GM12873 (cell line): ENCODE measurements around the gene MAP1B.

Experiments used
- CTCF ChIP-seq: IDR thresholded peaks from 2 replicates; pipeline ENCODE4 v1.5.1; 2012; ENCODE audit warnings: low read depth, mild to moderate bottlenecking, moderate library complexity, low read length, control low read depth; ENCODE audit not compliant: insufficient read depth; ENCODE audit errors: missing control alignments

The MAP1B gene

DNA sequence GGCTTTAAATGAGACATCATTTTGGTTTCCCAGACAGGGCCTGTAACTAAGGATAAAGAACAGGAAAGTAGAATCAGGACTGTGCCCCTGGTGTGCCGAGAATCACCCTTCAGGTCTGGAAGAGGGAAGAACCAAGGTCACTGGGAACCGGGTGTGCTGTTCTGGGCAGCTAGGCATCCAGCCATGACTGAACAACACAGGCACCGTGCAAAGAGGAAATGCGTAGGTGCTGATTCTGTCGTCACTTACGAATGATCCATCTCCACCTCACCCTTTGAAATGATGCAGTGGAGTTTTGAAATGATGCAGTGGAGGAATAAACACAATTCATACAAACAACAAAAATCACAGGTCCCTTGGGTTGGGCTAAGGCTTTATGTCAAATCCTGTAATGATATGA is 64.4 kb downstream of the MAP1B start:
- no peak for TF ChIP-seq CTCF

- no peak for TF ChIP-seq CTCF
Measured at GRCh38 chr5:72172786-72173185, 65.5 kb downstream of the MAP1B start.

- TF ChIP-seq CTCF: no peak
Measured at GRCh38 chr5:72177538-72177937, 70.3 kb downstream of the MAP1B start.

- no peak for TF ChIP-seq CTCF
Measured at GRCh38 chr5:72179028-72179815, 71.9 kb downstream of the MAP1B start.

DNA sequence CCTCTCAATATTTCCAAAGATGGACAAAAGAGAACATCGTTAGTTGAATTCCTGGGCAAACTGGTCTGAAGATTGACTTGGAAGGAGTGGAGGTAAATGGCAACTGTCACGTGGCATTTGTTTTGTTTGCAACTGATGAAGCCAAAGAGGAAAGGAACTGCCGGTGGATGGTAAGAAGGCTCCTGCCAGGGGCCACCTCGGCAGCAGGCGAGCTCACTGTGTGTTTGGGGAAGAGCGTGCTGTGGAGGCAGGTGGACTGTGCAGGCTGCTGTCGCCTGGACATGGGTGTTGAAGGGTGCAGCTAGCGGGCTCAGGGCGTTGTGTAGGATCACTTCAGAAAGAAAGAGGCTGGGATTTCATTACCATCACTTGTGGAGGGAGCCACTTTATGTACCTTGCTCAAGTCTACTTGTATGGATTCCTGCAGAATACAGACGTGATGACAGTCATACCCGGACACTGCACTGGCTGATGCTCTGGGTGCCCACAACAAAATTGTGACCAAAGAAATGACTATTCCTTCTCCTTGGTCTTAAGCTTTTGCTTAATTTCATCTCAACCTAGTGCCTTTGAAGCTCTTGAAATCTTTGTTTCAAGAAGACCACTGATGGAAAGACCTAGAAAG is 72.7 kb downstream of the MAP1B start:
- TF ChIP-seq CTCF: no peak

GRCh38 chr5:72180925-72181324 is 73.7 kb downstream of the MAP1B start:
- TF ChIP-seq CTCF: no peak

DNA sequence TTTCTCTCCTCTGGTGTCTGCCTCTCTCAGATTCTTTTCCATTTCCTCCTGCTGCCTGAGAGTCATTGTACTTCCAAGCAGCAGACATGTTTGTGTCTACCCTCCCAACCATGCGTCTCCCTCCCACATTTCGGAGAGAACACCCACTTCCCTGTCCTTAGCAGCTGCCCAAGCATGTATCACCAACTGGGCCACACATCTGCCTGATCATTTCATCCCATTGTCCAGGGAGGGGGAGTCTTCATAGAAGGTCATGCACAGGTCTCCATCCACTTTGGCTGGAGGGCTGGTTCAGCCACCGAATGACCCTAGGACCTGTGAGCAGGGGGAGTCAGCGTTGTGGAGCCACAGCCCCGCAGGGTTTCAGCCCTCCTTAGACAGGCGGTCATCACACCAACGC is 75.4 kb downstream of the MAP1B start:
- no peak for TF ChIP-seq CTCF
